ENCODE results near the gene KLF1. TPM values are rescaled to one million over a fixed set of nuclear protein-coding genes. Genes with fewer than 3 reads are reported as not detected.

Gene KLF1
- total RNA-seq, 1 experiment from 2014 or later, result not detected

- Histone ChIP-seq H3K4me1 (ENCODE audit: control insufficient read depth in 1 of 2, insufficient read depth in 2 of 2, low read length in 2 of 2) (peaks cover under 1% of the 10 kb centered on the region in 2 experiments; a peak in 2 of 4 replicates), H4K20me1 (ENCODE audit: insufficient read depth) (no peaks in the 10 kb centered on the region), H3K4me3 (replicated peaks in 1 of 2; ENCODE audit: low read depth in 1 of 2, low read length in 2 of 2) (no peak overlapping the region), H3K9me2 (ENCODE audit: insufficient read depth) (no peaks in the 10 kb centered on the region), H2AFZ (ENCODE audit: low read depth, low read length, poor library complexity, severe bottlenecking) (no peak overlapping the region), H3K4me2 (ENCODE audit: low read length) (no peak overlapping the region), H3K79me2 (ENCODE audit: insufficient read depth, low read length) (no peaks in the 10 kb centered on the region), H3K9ac (ENCODE audit: low read length) (no peak overlapping the region), H3K36me3 (ENCODE audit: control insufficient read depth in 1 of 2, insufficient read depth in 2 of 2, low read length in 2 of 2) (peaks cover 3 to 4% of the 10 kb centered on the region in 2 experiments; a peak in 1 of 4 replicates), H3K27ac (ENCODE audit: low read depth, low read length) (no peak overlapping the region), H3K27me3 (ENCODE audit: insufficient read depth, low read length) (no peaks in the 10 kb centered on the region), H3K9me3 (ENCODE audit: control insufficient read depth in 1 of 2, insufficient read depth in 1 of 2, low read depth in 1 of 2, low read length in 2 of 2) (no peaks in the 10 kb centered on the region; a peak in 1 of 4 replicates)
- TF ChIP-seq EGR1 (IDR thresholded peaks at IDR 0.05; ENCODE audit: low read depth) (no peak), REST (IDR thresholded peaks at IDR 0.05; ENCODE audit: low read depth) (no peak), POLR2AphosphoS5 (IDR thresholded peaks at IDR 0.05; ENCODE audit: low read depth, low read length) (no peak), CTCF (IDR thresholded peaks at IDR 0.05 in 2 of 3, conservative IDR thresholded peaks at IDR 0.05 in 1 of 3; ENCODE audit: borderline replicate concordance in 1 of 3, insufficient read depth in 1 of 3, low read depth in 2 of 3, low read length in 2 of 3) (no peak), ATF3 (IDR thresholded peaks at IDR 0.05) (no peak), MAX (IDR thresholded peaks at IDR 0.05) (no peak), YY1 (IDR thresholded peaks at IDR 0.05; ENCODE audit: extremely low read depth, insufficient replicate concordance, low read depth, low read length) (no peak), SIN3A (IDR thresholded peaks at IDR 0.05; ENCODE audit: low read depth) (no peak), ELF1 (IDR thresholded peaks at IDR 0.05; ENCODE audit: borderline replicate concordance, low read depth) (no peak), EZH2phosphoT487 (IDR thresholded peaks at IDR 0.05; ENCODE audit: borderline replicate concordance) (no peak), ZBTB33 (IDR thresholded peaks at IDR 0.05; ENCODE audit: extremely low read depth, insufficient replicate concordance, low read length) (no peak), SP1 (IDR thresholded peaks at IDR 0.05; ENCODE audit: low read depth) (no peak), ZNF274 (IDR thresholded peaks at IDR 0.05; ENCODE audit: low read depth, low read length) (no peak), FOSL1 (IDR thresholded peaks at IDR 0.05; ENCODE audit: low read depth) (no peak), CBX3 (IDR thresholded peaks at IDR 0.05; ENCODE audit: low read depth) (no peak), RAD21 (IDR thresholded peaks at IDR 0.05; ENCODE audit: low read depth) (no peak), CEBPB (IDR thresholded peaks at IDR 0.05; ENCODE audit: low read depth) (no peak)
- intact Hi-C loops (cut with micrococcal nuclease), result no loop called here
- ChIA-PET RAD21 (ENCODE audit: low non-redundant PET in 1 of 2, low total read pairs in 2 of 2, uncharacterized antibody in 2 of 2, unreplicated experiment in 2 of 2) (no interaction called here), CTCF (no interaction called here), POLR2A (no interaction called here)
- ATAC-seq (no peak), DNase-seq (ENCODE audit: low read depth, low spot score) (no peak)
- no TSS peak for BruUV-seq (replicated peaks)
These were observed 11.9 kb downstream of the KLF1 start for GRCh38 chr19:12875086-12875485.
